Activated CD4-positive, alpha-beta memory T cell treated with anti-CD3 and anti-CD28 coated beads, Interleukin-2, amount 10 ng/mL, durations not matched to agents 7 days and 5 days (primary cell): ENCODE measurements around the gene UROD. TPM values are rescaled to one million over a fixed set of nuclear protein-coding genes. Genes with fewer than 3 reads are reported as not detected.
"Not testable (repeated sequence)": the region's sequence is repeated elsewhere in the genome, so short reads cannot be mapped to it uniquely, and the experiment has no call there.

ENCODE experiments used
- CTCF ChIA-PET: fragments of 350-600 bp; sonication (Branson Sonifier 250); formaldehyde crosslinking; loops from one replicate; lab custom pipeline; 2021; ENCODE audit warnings: antibody characterized with exemption, inconsistent platforms; lab: Charles Lee
- POLR2A ChIA-PET: fragments of 350-600 bp; sonication (Branson Sonifier 250); formaldehyde crosslinking; loops from one replicate; lab custom pipeline; 2021; ENCODE audit warnings: antibody characterized with exemption; lab: Charles Lee
- DNase-seq: peaks from one replicate; pipeline ENCODE4 v3.0.0-alpha.2; 2020
- H3K27ac Mint-ChIP-seq: one replicate; pipeline ENCODE4 v1.8.0; 2021; ENCODE audit warnings: mild to moderate bottlenecking, mixed read lengths
- H3K27me3 Mint-ChIP-seq: one replicate; pipeline ENCODE4 v1.8.0; 2021; ENCODE audit warnings: mixed read lengths
- H3K36me3 Mint-ChIP-seq: one replicate; pipeline ENCODE4 v1.8.0; 2021; ENCODE audit warnings: low read depth, mixed read lengths
- H3K4me1 Mint-ChIP-seq: one replicate; pipeline ENCODE4 v1.8.0; 2021; ENCODE audit warnings: mixed read lengths
- H3K4me3 Mint-ChIP-seq: one replicate; pipeline ENCODE4 v1.8.0; 2021; ENCODE audit warnings: mild to moderate bottlenecking, mixed read lengths
- H3K9me3 Mint-ChIP-seq: one replicate; pipeline ENCODE4 v1.8.0; 2021; ENCODE audit warnings: mixed read lengths
- total RNA-seq, 2 experiments: library from RNA; stranded (reverse); gene quantifications; one replicate each; pipeline ENCODE4 v1.2.3, GENCODE V29; 2021

UROD gene
- total RNA-seq: 10 to 100 TPM; 67.1 to 74.9 TPM

GRCh38 chr1:45011837-45012638 is at the start of gene UROD:
UROD (plus strand) TSS chr1:45012254; CDS start chr1:45012266, 12 bp downstream.
- no peaks in the 10 kb centered on the region for H3K27me3 Mint-ChIP-seq
- peak; percentile 94 for DNase-seq
- peak within 1 kb of the TSS; percentile 85 for H3K27ac Mint-ChIP-seq
- H3K9me3 Mint-ChIP-seq: no peaks in the 10 kb centered on the region
- H3K4me1 Mint-ChIP-seq: peaks cover 47% of the 10 kb centered on the region
- POLR2A ChIA-PET: interaction anchor here (0.8 to 5.8 kb wide), 42 partner anchors 9 to 677 kb away, joined by 3 to 76 read pairs (median 4); partner anchors contain the start of genes AKR1A1, ARMH1, BTBD19 and DYNLT4
- CTCF ChIA-PET: interaction anchor here (0.8 to 12.8 kb wide), 19 partner anchors 21 to 488 kb away, joined by 3 to 331 read pairs (median 12); partner anchors contain the start of genes CCDC163, EIF2B3, MMACHC and MUTYH
- peaks cover 25% of the 10 kb centered on the region for H3K36me3 Mint-ChIP-seq
- H3K4me3 Mint-ChIP-seq: peak within 1 kb of the TSS; percentile 81

GRCh38 chr1:44962729-44963128 is 49.3 kb upstream of the UROD start:
- CTCF ChIA-PET: no interaction called here
- Mint-ChIP-seq H3K4me1 (no peaks in the 10 kb centered on the region), H3K4me3 (no peak overlapping the region), H3K36me3 (peaks cover 9% of the 10 kb centered on the region), H3K27me3 (no peaks in the 10 kb centered on the region), H3K9me3 (no peaks in the 10 kb centered on the region), H3K27ac (no peak overlapping the region)
- DNase-seq: no peak
- POLR2A ChIA-PET: interaction anchor here (2.8 kb wide), 1 partner anchor 144 kb away, joined by 6 read pairs; no protein-coding TSS in a partner anchor

DNA sequence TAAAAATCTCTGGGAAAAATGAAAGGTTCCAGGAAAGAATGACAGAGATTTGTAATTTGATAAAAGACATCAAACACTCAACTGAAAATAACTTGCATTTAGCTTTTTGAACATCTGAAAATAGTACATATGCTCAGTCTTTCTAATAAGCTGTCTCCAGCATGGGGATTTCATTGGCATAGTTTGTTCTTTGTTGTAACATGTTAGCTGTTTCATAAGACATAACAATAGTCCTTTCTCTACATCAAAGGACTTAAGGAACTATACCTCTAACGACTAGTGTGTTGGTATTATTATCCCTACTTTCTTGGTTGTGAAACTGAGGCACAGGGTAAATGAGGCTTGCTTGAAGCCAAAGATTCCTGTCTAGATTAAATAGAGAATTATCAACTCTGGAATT is 47.7 kb upstream of the UROD start:
- CTCF ChIA-PET: no interaction called here
- peaks cover 8% of the 10 kb centered on the region for H3K36me3 Mint-ChIP-seq
- no peak overlapping the region for H3K4me3 Mint-ChIP-seq
- no peaks in the 10 kb centered on the region for H3K27me3 Mint-ChIP-seq
- DNase-seq: no peak
- no peaks in the 10 kb centered on the region for H3K9me3 Mint-ChIP-seq
- POLR2A ChIA-PET: interaction anchor here (2.8 kb wide), 1 partner anchor 145 kb away, joined by 6 read pairs; no protein-coding TSS in a partner anchor
- H3K27ac Mint-ChIP-seq: no peak overlapping the region
- no peaks in the 10 kb centered on the region for H3K4me1 Mint-ChIP-seq

GRCh38 chr1:44970317-44970716 is 41.7 kb upstream of the UROD start:
- Mint-ChIP-seq H3K9me3 (no peaks in the 10 kb centered on the region), H3K4me3 (no peak overlapping the region), H3K27ac (no peak overlapping the region), H3K4me1 (peaks cover 4% of the 10 kb centered on the region), H3K27me3 (no peaks in the 10 kb centered on the region), H3K36me3 (peaks cover 17% of the 10 kb centered on the region)
- no peak for DNase-seq
- POLR2A ChIA-PET: no interaction called here
- CTCF ChIA-PET: no interaction called here

- H3K9me3 Mint-ChIP-seq: peaks cover 3% of the 10 kb centered on the region
- ChIA-PET CTCF (no interaction called here), POLR2A (no interaction called here)
- no peak overlapping the region for H3K4me3 Mint-ChIP-seq
- DNase-seq: no peak
- H3K27me3 Mint-ChIP-seq: no peaks in the 10 kb centered on the region
- H3K36me3 Mint-ChIP-seq: peaks cover 47% of the 10 kb centered on the region
- H3K4me1 Mint-ChIP-seq: peaks cover 4% of the 10 kb centered on the region
- no peak overlapping the region for H3K27ac Mint-ChIP-seq
Measured at GRCh38 chr1:44973645-44974044, 38.4 kb upstream of the UROD start.

- ChIA-PET POLR2A (no interaction called here), CTCF (no interaction called here)
- Mint-ChIP-seq H3K27me3 (no peaks in the 10 kb centered on the region), H3K27ac (no peak overlapping the region), H3K9me3 (peaks cover 3% of the 10 kb centered on the region), H3K36me3 (peaks cover 46% of the 10 kb centered on the region), H3K4me3 (no peak overlapping the region), H3K4me1 (peaks cover 7% of the 10 kb centered on the region)
- no peak for DNase-seq
Measured at GRCh38 chr1:44976252-44976651, 35.8 kb upstream of the UROD start.

- H3K4me3 Mint-ChIP-seq, H3K9me3 Mint-ChIP-seq, DNase-seq, POLR2A ChIA-PET, H3K4me1 Mint-ChIP-seq, H3K27ac Mint-ChIP-seq, CTCF ChIA-PET, H3K27me3 Mint-ChIP-seq: not testable (repeated sequence)
- peaks cover 46% of the 10 kb centered on the region for H3K36me3 Mint-ChIP-seq
Measured at GRCh38 chr1:44977372-44977771, 34.7 kb upstream of the UROD start.

DNA sequence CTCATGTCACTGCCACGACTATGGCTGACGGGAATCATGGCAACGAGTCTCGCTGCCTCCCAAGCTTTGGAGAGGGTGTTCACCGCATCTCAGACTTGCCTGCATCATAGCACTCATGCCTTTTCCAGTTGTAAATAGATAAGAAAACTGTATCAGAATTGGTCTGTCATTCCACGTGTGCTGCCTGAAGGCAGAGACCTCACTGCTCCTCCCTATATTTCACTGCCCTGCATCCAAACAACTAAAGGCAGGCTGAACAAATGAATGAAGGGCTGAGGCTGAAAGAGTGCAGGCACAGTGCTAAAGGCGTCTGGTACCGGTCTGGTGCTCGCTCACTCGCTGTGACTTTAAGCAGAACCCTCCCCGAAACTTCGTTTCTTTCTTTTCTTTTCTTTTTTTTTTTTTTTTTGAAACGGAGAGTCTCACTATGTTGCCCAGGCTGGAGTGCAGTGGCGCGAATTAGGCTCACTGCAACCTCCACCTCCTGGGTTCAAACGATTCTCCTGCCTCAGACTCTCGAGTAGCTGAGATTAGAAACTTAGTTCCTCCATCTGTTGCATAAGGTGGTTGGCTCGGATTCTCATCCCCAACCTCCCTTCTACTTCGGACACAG is 26.2 kb upstream of the UROD start:
- Mint-ChIP-seq H3K4me3 (peak overlapping the region; percentile 90), H3K36me3 (peaks cover 4% of the 10 kb centered on the region), H3K27ac (peak overlapping the region; percentile 86), H3K27me3 (peaks cover 2% of the 10 kb centered on the region), H3K4me1 (peaks cover 28% of the 10 kb centered on the region), H3K9me3 (no peaks in the 10 kb centered on the region)
- DNase-seq: no peak
- ChIA-PET POLR2A (interaction anchor here (0.7 to 3.2 kb wide), 24 partner anchors 12 to 700 kb away, joined by 3 to 53 read pairs (median 4); partner anchors contain the start of genes BTBD19, DYNLT4, GPBP1L1 and HECTD3), CTCF (interaction anchor here (0.7 to 2.9 kb wide), 7 partner anchors 14 to 317 kb away, joined by 3 to 24 read pairs (median 4); partner anchors contain the start of genes HECTD3, RPS8 and UROD)

DNA sequence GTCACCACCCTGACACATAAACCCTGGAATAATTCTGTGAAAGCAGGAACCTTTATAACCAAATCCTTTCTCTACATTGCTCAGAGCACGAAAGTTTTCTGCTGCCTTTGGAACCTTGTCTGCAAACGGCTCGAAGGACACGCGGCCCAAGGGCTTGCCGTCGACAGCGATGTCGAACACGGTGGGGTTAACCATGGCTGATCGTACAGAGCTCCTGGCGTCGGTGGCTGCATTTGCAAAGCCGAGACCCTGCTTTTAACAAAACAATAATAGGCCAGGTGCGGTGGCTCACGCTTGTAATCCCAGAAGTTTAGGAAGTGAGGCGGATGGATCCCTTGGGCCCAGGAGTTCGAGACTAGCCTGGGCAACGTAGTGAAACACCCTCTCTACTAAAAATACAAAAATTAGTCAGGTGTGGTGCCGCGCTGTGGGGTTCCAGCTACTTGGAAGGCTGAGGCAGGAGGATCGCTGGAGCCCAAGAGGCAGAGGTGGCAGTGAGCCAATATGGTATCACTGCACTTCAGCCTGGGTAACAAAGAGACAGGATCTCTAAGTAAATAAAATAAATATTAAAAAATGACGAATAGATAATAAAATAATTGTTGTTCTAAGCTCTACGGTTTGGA is 23.4 kb upstream of the UROD start:
- H3K27me3 Mint-ChIP-seq: peaks cover 2% of the 10 kb centered on the region
- peaks cover 22% of the 10 kb centered on the region for H3K4me1 Mint-ChIP-seq
- H3K4me3 Mint-ChIP-seq: no peak overlapping the region
- H3K9me3 Mint-ChIP-seq: no peaks in the 10 kb centered on the region
- ChIA-PET POLR2A (interaction anchor here (1.0 to 1.7 kb wide), 2 partner anchors 11 to 267 kb away, joined by 4 read pairs; no protein-coding TSS in a partner anchor), CTCF (interaction anchor here (1.0 to 1.4 kb wide), 3 partner anchors 9 to 195 kb away, joined by 3 to 5 read pairs (median 5); partner anchors contain the start of genes HECTD3 and UROD)
- no peak for DNase-seq
- no peaks in the 10 kb centered on the region for H3K36me3 Mint-ChIP-seq
- no peak overlapping the region for H3K27ac Mint-ChIP-seq

DNA sequence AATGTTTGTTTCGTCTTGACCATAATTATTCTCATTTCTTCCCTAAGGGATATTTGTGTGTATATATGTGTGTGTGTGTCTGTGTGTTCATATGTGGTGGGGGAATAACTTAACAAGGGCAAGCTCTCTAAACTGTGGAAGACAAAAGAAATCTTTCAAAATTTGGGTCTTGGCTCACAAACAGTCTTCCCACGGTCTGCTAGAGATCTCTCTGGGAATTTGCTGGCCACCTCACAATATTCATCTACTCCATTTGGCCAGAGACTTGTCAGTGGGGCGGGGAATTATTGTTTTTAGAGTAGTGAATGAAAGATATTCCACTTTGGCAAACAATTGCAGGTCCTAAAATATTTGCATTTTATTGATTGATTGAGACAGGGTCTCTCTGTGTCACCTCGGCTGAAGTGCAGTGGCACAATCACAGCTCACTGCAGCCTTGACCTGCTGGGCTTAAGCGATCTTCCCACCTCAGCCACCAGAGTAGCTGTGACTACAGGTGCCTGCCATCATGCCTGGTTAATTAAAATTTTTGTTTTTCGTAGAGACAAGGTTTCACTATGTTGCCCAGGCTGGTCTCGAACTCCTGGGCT is 17.6 kb upstream of the UROD start:
- H3K36me3 Mint-ChIP-seq: no peaks in the 10 kb centered on the region
- DNase-seq: no peak
- no peaks in the 10 kb centered on the region for H3K4me1 Mint-ChIP-seq
- no peak overlapping the region for H3K4me3 Mint-ChIP-seq
- H3K9me3 Mint-ChIP-seq: no peaks in the 10 kb centered on the region
- CTCF ChIA-PET: no interaction called here
- POLR2A ChIA-PET: no interaction called here
- peaks cover 4% of the 10 kb centered on the region for H3K27me3 Mint-ChIP-seq
- H3K27ac Mint-ChIP-seq: no peak overlapping the region

DNA sequence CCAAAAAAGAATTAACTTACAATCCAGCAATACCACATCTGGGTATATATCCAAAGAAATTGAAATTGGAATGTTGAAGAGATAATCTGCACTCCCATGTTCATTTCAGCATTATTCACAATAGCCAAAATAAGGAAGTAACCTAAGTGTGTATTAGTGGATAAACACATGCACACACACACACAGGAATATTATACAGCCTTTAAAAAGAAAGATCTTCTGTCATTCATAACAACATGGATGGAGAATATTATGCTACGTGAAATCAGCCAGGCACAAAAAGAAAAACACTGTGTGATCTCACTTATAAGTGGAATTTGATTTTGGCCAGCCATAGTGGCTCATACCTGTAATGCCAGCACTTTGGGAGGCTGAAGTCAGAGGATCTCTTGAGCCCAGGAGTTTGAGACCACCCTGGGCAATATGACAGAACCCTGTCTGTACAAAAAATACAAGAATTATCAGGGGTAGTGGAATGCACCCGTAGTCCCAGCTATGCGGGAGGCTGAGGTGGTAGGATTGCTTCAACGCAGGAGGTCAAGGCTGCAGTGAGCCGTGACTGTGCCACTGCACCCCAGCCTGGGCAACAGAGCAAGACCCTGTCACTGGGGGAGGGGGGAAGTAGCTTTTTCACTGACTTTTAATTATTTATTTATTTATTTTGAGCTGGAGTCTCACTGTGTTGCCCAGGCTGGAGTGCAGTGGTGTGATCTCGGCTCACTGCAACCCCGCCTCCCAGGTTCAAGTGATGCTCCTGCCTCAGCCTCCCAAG is 16.4 kb upstream of the UROD start:
- CTCF ChIA-PET: interaction anchor here (0.6 kb wide), 1 partner anchor 308 kb away, joined by 3 read pairs; no protein-coding TSS in a partner anchor
- H3K27me3 Mint-ChIP-seq: peaks cover 2% of the 10 kb centered on the region
- H3K4me1 Mint-ChIP-seq: peaks cover 4% of the 10 kb centered on the region
- H3K4me3 Mint-ChIP-seq: no peak overlapping the region
- no peak overlapping the region for H3K27ac Mint-ChIP-seq
- no peak for DNase-seq
- POLR2A ChIA-PET: no interaction called here
- no peaks in the 10 kb centered on the region for H3K36me3 Mint-ChIP-seq
- no peaks in the 10 kb centered on the region for H3K9me3 Mint-ChIP-seq

GRCh38 chr1:44999232-44999631 is 12.8 kb upstream of the UROD start:
- peaks cover 9% of the 10 kb centered on the region for H3K4me1 Mint-ChIP-seq
- DNase-seq: no peak
- H3K4me3 Mint-ChIP-seq: no peak overlapping the region
- POLR2A ChIA-PET: interaction anchor here (1.7 to 2.0 kb wide), 2 partner anchors 9 to 13 kb away, joined by 4 to 5 read pairs; partner anchors contain the start of gene EIF2B3
- CTCF ChIA-PET: no interaction called here
- H3K36me3 Mint-ChIP-seq: peaks cover 21% of the 10 kb centered on the region
- H3K27ac Mint-ChIP-seq: no peak overlapping the region
- no peaks in the 10 kb centered on the region for H3K9me3 Mint-ChIP-seq
- peaks cover under 1% of the 10 kb centered on the region for H3K27me3 Mint-ChIP-seq
